GM12864 (cell line): Measurements from ENCODE around the gene AFF1.
"Not testable (repeated sequence)": the region's sequence is repeated elsewhere in the genome, so short reads cannot be mapped to it uniquely, and the experiment has no call there.

Source experiments
- DNase-seq: peaks from one replicate; pipeline ENCODE4 v3.0.0-alpha.2; 2011; ENCODE audit warnings: low read depth
- H3K4me3 ChIP-seq: 2 replicates; pipeline ENCODE4 v1.5.1; 2011; ENCODE audit warnings: mild to moderate bottlenecking, low read depth, low read length, control low read depth
- CTCF ChIP-seq: IDR thresholded peaks from 2 replicates; pipeline ENCODE4 v1.5.1; 2011; ENCODE audit warnings: low read depth, mild to moderate bottlenecking, moderate library complexity, low read length, control low read depth, inconsistent platforms; ENCODE audit errors: missing control alignments

Gene AFF1

GRCh38 chr4:87067124-87067885 is 132.5 kb downstream of the AFF1 start:
- no peak overlapping the region for H3K4me3 ChIP-seq
- TF ChIP-seq CTCF, result no peak
- no peak for DNase-seq

- no peak for DNase-seq
- TF ChIP-seq CTCF, result no peak
- H3K4me3 ChIP-seq, result no peak overlapping the region
These were observed 133.8 kb downstream of the AFF1 start for GRCh38 chr4:87068583-87069021.

GRCh38 chr4:87069037-87069742 is 134.4 kb downstream of the AFF1 start:
- no peak overlapping the region for H3K4me3 ChIP-seq
- DNase-seq, result no peak
- no peak for TF ChIP-seq CTCF

- no peak overlapping the region for H3K4me3 ChIP-seq
- TF ChIP-seq CTCF, result no peak
- DNase-seq, result no peak
These were observed 136.6 kb downstream of the AFF1 start for GRCh38 chr4:87071401-87071800.

GRCh38 chr4:87072545-87072944 is 137.7 kb downstream of the AFF1 start:
- DNase-seq, H3K4me3 ChIP-seq: not testable (repeated sequence)

GRCh38 chr4:87073199-87074120 is 138.6 kb downstream of the AFF1 start:
- H3K4me3 ChIP-seq, result peak overlapping the region; percentile 45
- TF ChIP-seq CTCF, result no peak
- peak; percentile 83 for DNase-seq

- no peak for TF ChIP-seq CTCF
- peak overlapping the region; percentile 45 for H3K4me3 ChIP-seq
These were observed 139.3 kb downstream of the AFF1 start for GRCh38 chr4:87074121-87074488.

More at GRCh38 chr4:87074121-87074488, 139.3 kb downstream of the AFF1 start:
- no peak for DNase-seq
